Mammary epithelial cell (primary cell): ENCODE data around the gene MYLK4.

ENCODE experiments used
- EZH2 ChIP-seq: IDR thresholded peaks from 2 replicates; pipeline ENCODE4 v1.6.1; 2012; ENCODE audit warnings: low read length, inconsistent platforms, borderline replicate concordance
- TF ChIP-seq, protein P1 (sequence below), 2 donors: IDR thresholded peaks in 1 of 2; conservative IDR thresholded peaks in 1 of 2; 2 replicates each; pipeline ENCODE4 v1.5.1; 2011 to 2012; ENCODE audit warnings: inconsistent platforms in 2 of 2, low read length in 2 of 2, mild to moderate bottlenecking in 2 of 2, control low read depth in 1 of 2, low read depth in 1 of 2; ENCODE audit not compliant: insufficient read depth in 1 of 2; ENCODE audit errors: extremely low read depth in 1 of 2

DNA sequence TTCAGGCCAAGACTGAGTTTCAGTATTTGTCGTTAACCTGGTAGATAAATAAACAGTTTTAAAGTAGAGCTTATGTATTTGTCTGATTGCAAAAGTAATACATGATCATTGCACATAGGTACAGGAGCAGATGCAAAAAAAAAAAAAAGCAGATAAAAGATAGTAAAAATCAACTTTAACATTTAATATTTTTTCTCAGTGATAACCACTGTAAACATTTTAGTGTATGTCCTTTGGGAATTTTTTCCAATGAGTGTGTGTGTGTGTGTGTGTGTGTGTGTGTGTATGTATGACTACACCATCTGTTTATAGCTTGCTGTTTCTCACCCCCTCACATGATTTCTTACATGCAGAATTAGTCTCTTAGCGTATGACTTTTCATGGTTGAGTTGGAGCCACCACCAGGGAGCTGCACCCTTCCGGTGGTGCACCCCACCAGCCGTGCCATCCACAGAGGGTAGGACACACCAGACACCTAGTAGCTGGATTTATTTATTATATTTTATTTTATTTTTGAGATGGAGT, 40.8 kb upstream of the MYLK4 start:
- TF ChIP-seq, protein P1, sequence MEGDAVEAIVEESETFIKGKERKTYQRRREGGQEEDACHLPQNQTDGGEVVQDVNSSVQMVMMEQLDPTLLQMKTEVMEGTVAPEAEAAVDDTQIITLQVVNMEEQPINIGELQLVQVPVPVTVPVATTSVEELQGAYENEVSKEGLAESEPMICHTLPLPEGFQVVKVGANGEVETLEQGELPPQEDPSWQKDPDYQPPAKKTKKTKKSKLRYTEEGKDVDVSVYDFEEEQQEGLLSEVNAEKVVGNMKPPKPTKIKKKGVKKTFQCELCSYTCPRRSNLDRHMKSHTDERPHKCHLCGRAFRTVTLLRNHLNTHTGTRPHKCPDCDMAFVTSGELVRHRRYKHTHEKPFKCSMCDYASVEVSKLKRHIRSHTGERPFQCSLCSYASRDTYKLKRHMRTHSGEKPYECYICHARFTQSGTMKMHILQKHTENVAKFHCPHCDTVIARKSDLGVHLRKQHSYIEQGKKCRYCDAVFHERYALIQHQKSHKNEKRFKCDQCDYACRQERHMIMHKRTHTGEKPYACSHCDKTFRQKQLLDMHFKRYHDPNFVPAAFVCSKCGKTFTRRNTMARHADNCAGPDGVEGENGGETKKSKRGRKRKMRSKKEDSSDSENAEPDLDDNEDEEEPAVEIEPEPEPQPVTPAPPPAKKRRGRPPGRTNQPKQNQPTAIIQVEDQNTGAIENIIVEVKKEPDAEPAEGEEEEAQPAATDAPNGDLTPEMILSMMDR (conservative IDR thresholded peaks at IDR 0.05 in 1 of 2, IDR thresholded peaks at IDR 0.05 in 1 of 2; ENCODE audit: extremely low read depth in 1 of 2, insufficient read depth in 1 of 2, low read depth in 1 of 2, low read length in 2 of 2), result no peak
- no peak for TF ChIP-seq EZH2
